Loucy (cell line): ENCODE results near the gene ABHD17A.
A peak's percentile ranks its signal among the peaks of the same experiment; 100 is the strongest.

Experiments used
- H2AFZ ChIP-seq: fragments of 200-600 bp; sonication (generic); 2 replicates; pipeline ENCODE4 v1.6.0; 2016; ENCODE audit warnings: antibody characterized with exemption, mild to moderate bottlenecking, low read length, moderate library complexity
- H3F3A ChIP-seq: fragments of 200-600 bp; 2 replicates; pipeline ENCODE4 v1.6.0; 2016; ENCODE audit warnings: antibody characterized with exemption, low read depth, mild to moderate bottlenecking
- H3K27me3 ChIP-seq: fragments of 200-600 bp; sonication (generic); 2 replicates; pipeline ENCODE4 v1.6.1; 2014; ENCODE audit warnings: low read length, mild to moderate bottlenecking; ENCODE audit not compliant: insufficient read depth, poor library complexity, severe bottlenecking
- H3K36me3 ChIP-seq: fragments of 200-600 bp; sonication (generic); 2 replicates; pipeline ENCODE4 v1.6.1; 2016; ENCODE audit warnings: low read length; ENCODE audit not compliant: insufficient read depth
- H3K4me1 ChIP-seq: fragments of 200-600 bp; sonication (generic); 2 replicates; pipeline ENCODE4 v1.5.1; 2014; ENCODE audit warnings: low read length, mild to moderate bottlenecking; ENCODE audit not compliant: insufficient read depth, poor library complexity, severe bottlenecking
- H3K4me2 ChIP-seq: fragments of 200-600 bp; sonication (generic); 2 replicates; pipeline ENCODE4 v1.6.0; 2014; ENCODE audit warnings: antibody characterized with exemption, low read length, low read depth, mild to moderate bottlenecking; ENCODE audit not compliant: poor library complexity, severe bottlenecking
- H3K4me3 ChIP-seq: fragments of 200-600 bp; sonication (generic); 2 replicates; pipeline ENCODE4 v1.5.1; 2014; ENCODE audit warnings: low read length, mild to moderate bottlenecking, mixed read lengths; ENCODE audit not compliant: poor library complexity, severe bottlenecking
- H3K79me2 ChIP-seq: fragments of 200-600 bp; sonication (generic); 2 replicates; pipeline ENCODE4 v1.6.1; 2014; ENCODE audit warnings: low read length; ENCODE audit not compliant: insufficient read depth
- H3K9ac ChIP-seq: fragments of 200-600 bp; sonication (generic); 2 replicates; pipeline ENCODE4 v1.6.0; 2014; ENCODE audit warnings: mild to moderate bottlenecking, low read depth, low read length, moderate library complexity; ENCODE audit not compliant: poor library complexity, severe bottlenecking
- H3K9me2 ChIP-seq: fragments of 200-600 bp; sonication (generic); replicated peaks from 2 replicates; pipeline ENCODE4 v1.6.1; 2016; ENCODE audit warnings: low read depth, low read length, mixed read lengths
- H3K9me3 ChIP-seq: fragments of 200-600 bp; sonication (generic); 2 replicates; pipeline ENCODE4 v1.6.1; 2014; ENCODE audit warnings: mild to moderate bottlenecking, antibody characterized with exemption, low read length, low read depth; ENCODE audit not compliant: insufficient read depth
- H4K20me1 ChIP-seq: fragments of 200-600 bp; sonication (generic); 2 replicates; pipeline ENCODE4 v1.6.0; 2014; ENCODE audit warnings: antibody characterized with exemption, low read length, mild to moderate bottlenecking; ENCODE audit not compliant: insufficient read depth, poor library complexity, severe bottlenecking
- EZH2phosphoT487 ChIP-seq: fragments of 200-600 bp; IDR thresholded peaks from 2 replicates; pipeline ENCODE4 v1.6.1; 2018; ENCODE audit warnings: antibody characterized with exemption, mild to moderate bottlenecking, moderate library complexity, borderline replicate concordance
- TF ChIP-seq, protein P1 (sequence below): fragments of 200-600 bp; sonication (generic); conservative IDR thresholded peaks from 2 replicates; pipeline ENCODE4 v1.5.1; 2014; ENCODE audit warnings: mild to moderate bottlenecking, antibody characterized with exemption, low read length

ABHD17A gene

DNA sequence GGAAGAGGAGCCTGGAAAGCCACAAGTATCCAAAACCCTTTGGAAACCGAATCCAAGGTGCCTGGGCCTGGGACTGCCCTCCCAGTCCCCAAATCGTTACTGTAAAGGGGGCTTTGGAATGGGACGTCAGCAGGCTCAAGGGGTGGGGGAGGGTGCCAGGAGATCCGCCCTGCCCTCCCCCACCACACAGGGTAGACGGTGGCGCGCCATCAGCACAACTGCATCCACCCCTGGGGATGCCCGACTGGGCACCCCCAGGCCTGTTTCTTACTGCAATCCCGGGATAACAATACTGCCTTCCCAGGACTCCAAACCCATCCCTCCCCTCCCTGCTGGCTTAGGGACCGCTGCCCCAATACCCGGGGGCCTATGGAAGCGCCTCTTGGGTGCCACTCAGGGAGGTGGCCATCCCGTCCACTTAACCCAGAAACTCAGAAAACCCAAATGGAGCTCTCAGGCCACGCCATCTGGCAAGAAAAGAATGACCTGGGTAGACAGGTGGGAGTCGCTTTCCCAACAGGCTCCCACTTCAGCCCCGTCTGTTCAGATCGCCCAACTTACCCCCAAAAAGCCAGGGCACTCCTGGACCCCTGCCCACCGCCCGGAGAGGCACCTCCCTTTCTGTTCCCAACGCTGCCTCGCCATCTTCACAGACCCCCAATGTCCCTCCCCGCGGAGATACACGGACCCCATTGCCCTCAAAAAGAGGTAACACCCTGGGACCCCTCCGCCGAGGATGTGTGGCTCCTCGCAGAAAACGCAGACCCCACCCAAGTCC, 24.3 kb downstream of the ABHD17A start:
- H3K9ac ChIP-seq = peak overlapping the region; percentile 76
- peaks cover 73% of the 10 kb centered on the region for H3K79me2 ChIP-seq
- H3F3A ChIP-seq = no peaks in the 10 kb centered on the region
- no peaks in the 10 kb centered on the region for H3K9me2 ChIP-seq
- H3K4me3 ChIP-seq = peak overlapping the region; percentile 95
- H3K4me1 ChIP-seq = peaks cover 20% of the 10 kb centered on the region
- H3K9me3 ChIP-seq = no peaks in the 10 kb centered on the region
- no peak overlapping the region for H2AFZ ChIP-seq
- no peak for TF ChIP-seq EZH2phosphoT487
- TF ChIP-seq, protein P1, sequence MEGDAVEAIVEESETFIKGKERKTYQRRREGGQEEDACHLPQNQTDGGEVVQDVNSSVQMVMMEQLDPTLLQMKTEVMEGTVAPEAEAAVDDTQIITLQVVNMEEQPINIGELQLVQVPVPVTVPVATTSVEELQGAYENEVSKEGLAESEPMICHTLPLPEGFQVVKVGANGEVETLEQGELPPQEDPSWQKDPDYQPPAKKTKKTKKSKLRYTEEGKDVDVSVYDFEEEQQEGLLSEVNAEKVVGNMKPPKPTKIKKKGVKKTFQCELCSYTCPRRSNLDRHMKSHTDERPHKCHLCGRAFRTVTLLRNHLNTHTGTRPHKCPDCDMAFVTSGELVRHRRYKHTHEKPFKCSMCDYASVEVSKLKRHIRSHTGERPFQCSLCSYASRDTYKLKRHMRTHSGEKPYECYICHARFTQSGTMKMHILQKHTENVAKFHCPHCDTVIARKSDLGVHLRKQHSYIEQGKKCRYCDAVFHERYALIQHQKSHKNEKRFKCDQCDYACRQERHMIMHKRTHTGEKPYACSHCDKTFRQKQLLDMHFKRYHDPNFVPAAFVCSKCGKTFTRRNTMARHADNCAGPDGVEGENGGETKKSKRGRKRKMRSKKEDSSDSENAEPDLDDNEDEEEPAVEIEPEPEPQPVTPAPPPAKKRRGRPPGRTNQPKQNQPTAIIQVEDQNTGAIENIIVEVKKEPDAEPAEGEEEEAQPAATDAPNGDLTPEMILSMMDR = no peak
- no peaks in the 10 kb centered on the region for H3K36me3 ChIP-seq
- no peaks in the 10 kb centered on the region for H3K27me3 ChIP-seq
- peaks cover 50% of the 10 kb centered on the region for H4K20me1 ChIP-seq
- H3K4me2 ChIP-seq = peak overlapping the region; percentile 81

DNA sequence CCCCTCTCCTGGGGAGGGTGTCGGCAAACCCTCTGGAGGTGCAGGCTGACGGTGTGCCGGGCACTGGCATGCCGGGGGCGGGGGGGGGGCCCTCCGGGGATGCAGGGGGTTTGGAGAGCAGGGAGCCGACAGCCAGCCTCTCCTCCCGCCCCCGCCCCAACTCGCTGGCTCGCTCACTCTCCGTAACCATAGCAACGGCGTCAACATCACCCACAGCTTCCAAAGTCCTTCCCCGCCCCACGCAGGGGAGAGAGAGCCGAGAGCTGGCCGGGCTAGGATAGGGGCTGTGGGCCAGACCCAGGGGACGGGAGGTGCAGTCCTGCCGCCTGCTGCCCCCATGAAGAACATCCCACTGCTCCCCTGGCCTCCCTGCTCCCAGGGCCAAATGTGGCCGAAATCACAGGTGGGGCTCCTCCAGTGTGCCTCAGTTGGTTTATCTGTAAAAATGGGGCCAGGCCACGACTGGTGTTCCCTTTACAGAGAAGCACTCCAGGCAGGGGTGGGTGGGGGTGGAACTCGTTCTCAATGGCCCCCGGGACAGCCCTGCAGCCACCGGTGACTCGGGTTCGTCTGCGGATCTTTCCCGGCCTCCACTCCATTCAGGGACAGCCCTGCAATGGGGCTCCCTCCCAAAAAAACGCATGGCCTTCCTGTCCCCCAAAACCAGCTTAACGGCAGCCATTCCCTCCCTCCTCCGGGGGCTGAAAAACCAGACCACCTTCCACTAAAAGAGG, 25.1 kb downstream of the ABHD17A start:
- H3K4me2 ChIP-seq = peak overlapping the region; percentile 81

DNA sequence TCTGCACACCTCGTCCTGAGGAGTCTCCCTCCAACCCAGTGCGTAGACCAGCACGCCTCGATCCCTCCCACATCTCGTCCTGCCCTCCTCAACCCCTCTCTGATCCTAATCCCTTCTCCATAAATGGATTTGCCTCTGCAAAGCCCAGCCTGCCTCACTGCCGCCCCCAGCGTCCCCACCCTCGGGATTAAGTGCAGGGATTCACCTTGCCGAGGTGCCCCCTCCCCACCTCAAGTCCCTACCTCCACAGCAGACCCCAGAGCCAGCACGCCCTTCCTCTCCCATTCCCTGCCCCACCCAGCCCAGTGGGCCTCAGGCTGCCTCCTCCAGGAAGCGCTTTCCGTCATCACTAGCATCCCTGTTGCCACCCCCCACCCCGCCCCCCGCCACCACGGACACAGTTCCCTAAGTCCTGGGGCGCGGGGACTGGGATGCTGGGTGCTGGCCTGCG, 25.9 kb downstream of the ABHD17A start:
- no peaks in the 10 kb centered on the region for H3K36me3 ChIP-seq
- H3K9me3 ChIP-seq = no peaks in the 10 kb centered on the region
- peaks cover 78% of the 10 kb centered on the region for H3K79me2 ChIP-seq
- H3K27me3 ChIP-seq = no peaks in the 10 kb centered on the region
- H3K9me2 ChIP-seq = no peaks in the 10 kb centered on the region
- H3K4me3 ChIP-seq = no peak overlapping the region
- H3K4me1 ChIP-seq = peaks cover 30% of the 10 kb centered on the region
- peaks cover 62% of the 10 kb centered on the region for H4K20me1 ChIP-seq
- H3F3A ChIP-seq = no peaks in the 10 kb centered on the region
- no peak overlapping the region for H2AFZ ChIP-seq
- peak overlapping the region; percentile 81 for H3K4me2 ChIP-seq
- H3K9ac ChIP-seq = no peak overlapping the region
- no peak for TF ChIP-seq EZH2phosphoT487
- TF ChIP-seq, protein P1 = no peak

More for the DNA sequence above, 25.1 kb downstream of the ABHD17A start:
- no peaks in the 10 kb centered on the region for H3K36me3 ChIP-seq
- TF ChIP-seq, protein P1 = no peak
- TF ChIP-seq EZH2phosphoT487 = no peak
- peak overlapping the region; percentile 16 for H3K9ac ChIP-seq
- no peaks in the 10 kb centered on the region for H3K9me3 ChIP-seq
- H3K9me2 ChIP-seq = no peaks in the 10 kb centered on the region
- H3K4me3 ChIP-seq = peak overlapping the region; percentile 95
- H4K20me1 ChIP-seq = peaks cover 56% of the 10 kb centered on the region
- H2AFZ ChIP-seq = no peak overlapping the region
- no peaks in the 10 kb centered on the region for H3K27me3 ChIP-seq
- no peaks in the 10 kb centered on the region for H3F3A ChIP-seq
- H3K4me1 ChIP-seq = peaks cover 24% of the 10 kb centered on the region
- peaks cover 73% of the 10 kb centered on the region for H3K79me2 ChIP-seq
